HG02870 (cell line): ENCODE data around the gene DYNLL1.
"Not testable (repeated sequence)": the region's sequence is repeated elsewhere in the genome, so short reads cannot be mapped to it uniquely, and the experiment has no call there.

Experiments used
- ATAC-seq: cut with Tn5 transposase; IDR thresholded peaks from one replicate; pipeline ENCODE4 v1.9.1; 2021; ENCODE audit warnings: mild to moderate bottlenecking, moderate library complexity; ENCODE audit not compliant: unreplicated experiment

Gene DYNLL1

GRCh38 chr12:120473807-120474615, 21.9 kb upstream of the DYNLL1 start:
- no peak for ATAC-seq

- ATAC-seq = no peak
Observed at GRCh38 chr12:120474616-120474960, 21.3 kb upstream of the DYNLL1 start.

GRCh38 chr12:120475643-120476042, 20.3 kb upstream of the DYNLL1 start:
- no peak for ATAC-seq

GRCh38 chr12:120479458-120479857, 16.5 kb upstream of the DYNLL1 start:
- no peak for ATAC-seq

GRCh38 chr12:120480211-120480610, 15.7 kb upstream of the DYNLL1 start:
- no peak for ATAC-seq

- no peak for ATAC-seq
Observed at GRCh38 chr12:120481022-120481767, 14.7 kb upstream of the DYNLL1 start.

- no peak for ATAC-seq
Observed at GRCh38 chr12:120483621-120484020, 12.3 kb upstream of the DYNLL1 start.

- ATAC-seq = no peak
Observed at GRCh38 chr12:120485961-120486881, 9.7 kb upstream of the DYNLL1 start.

- not testable (repeated sequence) for ATAC-seq
Observed at GRCh38 chr12:120487552-120487951, 8.4 kb upstream of the DYNLL1 start.

- no peak for ATAC-seq
Observed at GRCh38 chr12:120488057-120488640, 7.8 kb upstream of the DYNLL1 start.

GRCh38 chr12:120489018-120489417, 6.9 kb upstream of the DYNLL1 start:
- no peak for ATAC-seq

GRCh38 chr12:120490325-120490724, 5.6 kb upstream of the DYNLL1 start:
- ATAC-seq = no peak

GRCh38 chr12:120490833-120491512, 4.9 kb upstream of the DYNLL1 start:
- ATAC-seq = no peak

- ATAC-seq = peak; percentile 7
Observed at GRCh38 chr12:120495186-120495730, 655 bp upstream of the DYNLL1 start.

- peak; percentile 14 for ATAC-seq
Observed at GRCh38 chr12:120496413-120497340, 764 bp downstream of the DYNLL1 start.

GRCh38 chr12:120497524-120498150, 1.7 kb downstream of the DYNLL1 start:
- no peak for ATAC-seq

- no peak for ATAC-seq
Observed at GRCh38 chr12:120498870-120499515, 3.1 kb downstream of the DYNLL1 start.

- ATAC-seq = no peak
Observed at GRCh38 chr12:120500581-120500980, 4.7 kb downstream of the DYNLL1 start.
